ENCODE measurements around the gene GPR162. TPM values are rescaled to one million over a fixed set of nuclear protein-coding genes. Genes with fewer than 3 reads are reported as not detected.

The GPR162 gene
- total and polyA plus RNA-seq, 4 experiments from 2014 or later = 0.32 TPM; not detected in 3

GRCh38 chr12:6780573-6780972 is 41.0 kb upstream of the GPR162 start:
- no peaks in the 10 kb centered on the region for H3K9me3 ChIP-seq (ENCODE audit: control insufficient read depth in 1 of 2, low read length in 2 of 2)
- Mint-ChIP-seq H3K4me1 (peaks cover 15 to 67% (median 39%) of the 10 kb centered on the region in 4 donors), H3K4me3 (no peak overlapping the region), H3K9me3 (peaks cover 0 to 3% (median 0%) of the 10 kb centered on the region in 8 donors), H3K27ac (peak overlapping the region in 4 of 7 donors; percentile 22 to 86 (median 59)), H3K36me3 (peaks cover 0 to 3% of the 10 kb centered on the region in 2 donors), H3K27me3 (peaks cover 0 to 7% of the 10 kb centered on the region in 2 donors)
- no peaks in the 10 kb centered on the region for H3K36me3 ChIP-seq (ENCODE audit: insufficient read depth, low read length)
- no peak overlapping the region for H3K27ac ChIP-seq (ENCODE audit: low read depth, low read length)
- ChIA-PET POLR2A (ENCODE audit: partially characterized antibody) (interaction anchor here (0.7 to 5.2 kb wide), 5 partner anchors 9 to 170 kb away, joined by 3 to 26 read pairs (median 10); partner anchors contain the start of genes CD4 and MLF2), CTCF (ENCODE audit: partially characterized antibody) (interaction anchor here (0.6 to 28.3 kb wide), 18 partner anchors 9 to 333 kb away, joined by 3 to 343 read pairs (median 4); partner anchors contain the start of genes CD4, COPS7A, GPR162 and LAG3)
- intact Hi-C loops (cut with micrococcal nuclease) = loop anchor here (10.0 kb wide), 1 partner anchor 356 kb away; no protein-coding TSS in a partner anchor
- no peaks in the 10 kb centered on the region for H3K27me3 ChIP-seq (ENCODE audit: insufficient read depth, low read length)
- no peak overlapping the region for H3K4me3 ChIP-seq (ENCODE audit: low read length in 2 of 2)
- no peak for DNase-seq
- H3K4me1 ChIP-seq (ENCODE audit: insufficient read depth, low read length) = peaks cover 31% of the 10 kb centered on the region

- Histone ChIP-seq H3K27ac (ENCODE audit: low read depth, low read length) (no peak overlapping the region), H3K9me3 (ENCODE audit: control insufficient read depth in 1 of 2, low read length in 2 of 2) (no peaks in the 10 kb centered on the region), H3K27me3 (ENCODE audit: insufficient read depth, low read length) (no peaks in the 10 kb centered on the region), H3K4me3 (ENCODE audit: low read length in 2 of 2) (no peak overlapping the region), H3K4me1 (ENCODE audit: insufficient read depth, low read length) (peaks cover 46% of the 10 kb centered on the region), H3K36me3 (ENCODE audit: insufficient read depth, low read length) (no peaks in the 10 kb centered on the region)
- Mint-ChIP-seq H3K27me3 (peaks cover 0 to 5% of the 10 kb centered on the region in 2 donors), H3K4me3 (no peak overlapping the region), H3K27ac (peak overlapping the region in 5 of 7 donors; percentile 42 to 64 (median 57)), H3K4me1 (peaks cover 21 to 73% (median 50%) of the 10 kb centered on the region in 4 donors), H3K9me3 (peaks cover 0 to 3% (median 0%) of the 10 kb centered on the region in 8 donors), H3K36me3 (peaks cover 0 to 3% of the 10 kb centered on the region in 2 donors)
- DNase-seq = no peak
- intact Hi-C loops (cut with micrococcal nuclease) = loop anchor here (10.0 kb wide), 1 partner anchor 357 kb away; no protein-coding TSS in a partner anchor
- ChIA-PET CTCF (ENCODE audit: partially characterized antibody) (interaction anchor here (0.9 to 28.3 kb wide), 7 partner anchors 10 to 178 kb away, joined by 3 to 343 read pairs (median 20); partner anchors contain the start of genes GPR162, MLF2, P3H3 and PTMS), POLR2A (ENCODE audit: partially characterized antibody) (interaction anchor here (1.0 to 5.2 kb wide), 7 partner anchors 8 to 214 kb away, joined by 3 to 26 read pairs (median 3); partner anchors contain the start of genes MLF2, NOP2 and PTMS)
Measured at GRCh38 chr12:6782119-6782518, 39.5 kb upstream of the GPR162 start.

DNA sequence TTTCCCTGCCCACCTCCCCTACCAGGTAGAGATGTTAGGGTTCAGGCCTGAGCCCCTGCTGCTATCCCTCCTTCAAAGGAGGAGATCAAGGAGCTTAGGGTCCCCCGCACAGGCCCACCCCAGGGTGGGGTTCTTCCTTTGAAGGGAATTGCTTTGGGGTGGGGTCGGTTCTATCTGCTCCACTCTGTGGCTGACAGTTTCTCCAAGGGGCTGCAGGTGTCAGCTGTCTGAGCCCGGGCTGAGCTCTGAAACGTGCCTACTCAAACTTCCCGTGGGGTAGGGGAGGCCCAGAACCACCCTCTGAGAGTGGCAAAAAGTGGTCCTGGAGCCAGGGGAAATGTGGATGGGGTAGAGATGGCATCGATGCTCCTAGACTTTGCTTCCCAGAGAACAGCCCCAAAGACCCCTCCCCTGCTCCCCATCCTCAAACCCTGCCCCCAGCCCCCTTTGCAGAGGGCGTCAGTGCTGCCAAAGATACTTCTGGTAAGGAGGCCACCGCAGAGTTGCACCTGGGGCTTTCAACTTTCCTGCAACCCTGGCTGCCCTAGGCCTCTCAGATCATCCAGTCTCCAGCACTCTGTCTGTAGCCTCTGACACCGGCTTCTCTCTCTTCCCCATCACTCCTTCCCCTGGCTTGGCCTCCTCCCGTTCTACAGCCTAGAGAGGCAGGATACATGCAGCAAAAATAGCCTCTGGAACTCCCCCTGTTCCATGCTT is 38.6 kb upstream of the GPR162 start:
- ChIA-PET POLR2A (ENCODE audit: partially characterized antibody) (interaction anchor here (1.0 to 5.2 kb wide), 8 partner anchors 9 to 215 kb away, joined by 3 to 26 read pairs (median 4); partner anchors contain the start of genes MLF2, NOP2 and PTMS), CTCF (ENCODE audit: partially characterized antibody) (interaction anchor here (0.8 to 28.3 kb wide), 9 partner anchors 9 to 90 kb away, joined by 3 to 343 read pairs (median 20); partner anchors contain the start of genes GPR162, LAG3, MLF2 and P3H3)
- H3K27me3 Mint-ChIP-seq = peaks cover 0 to 5% of the 10 kb centered on the region in 2 donors
- Histone ChIP-seq H3K9me3 (ENCODE audit: control insufficient read depth in 1 of 2, low read length in 2 of 2) (no peaks in the 10 kb centered on the region), H3K36me3 (ENCODE audit: insufficient read depth, low read length) (no peaks in the 10 kb centered on the region), H3K4me1 (ENCODE audit: insufficient read depth, low read length) (peaks cover 50% of the 10 kb centered on the region), H3K27ac (ENCODE audit: low read depth, low read length) (no peak overlapping the region), H3K27me3 (ENCODE audit: insufficient read depth, low read length) (no peaks in the 10 kb centered on the region), H3K4me3 (ENCODE audit: low read length in 2 of 2) (no peak overlapping the region)
- DNase-seq = no peak
- peak overlapping the region; percentile 76 to 91 (median 85) for H3K27ac Mint-ChIP-seq
- H3K4me3 Mint-ChIP-seq = peak overlapping the region in 2 of 8 donors; percentile 28 to 53
- intact Hi-C loops (cut with micrococcal nuclease) = loop anchor here (10.0 kb wide), 1 partner anchor 358 kb away; no protein-coding TSS in a partner anchor
- peaks cover 0 to 3% (median 0%) of the 10 kb centered on the region in 8 donors for H3K9me3 Mint-ChIP-seq
- H3K36me3 Mint-ChIP-seq = peaks cover 0 to 3% of the 10 kb centered on the region in 2 donors
- H3K4me1 Mint-ChIP-seq = peaks cover 22 to 74% (median 54%) of the 10 kb centered on the region in 4 donors

DNA sequence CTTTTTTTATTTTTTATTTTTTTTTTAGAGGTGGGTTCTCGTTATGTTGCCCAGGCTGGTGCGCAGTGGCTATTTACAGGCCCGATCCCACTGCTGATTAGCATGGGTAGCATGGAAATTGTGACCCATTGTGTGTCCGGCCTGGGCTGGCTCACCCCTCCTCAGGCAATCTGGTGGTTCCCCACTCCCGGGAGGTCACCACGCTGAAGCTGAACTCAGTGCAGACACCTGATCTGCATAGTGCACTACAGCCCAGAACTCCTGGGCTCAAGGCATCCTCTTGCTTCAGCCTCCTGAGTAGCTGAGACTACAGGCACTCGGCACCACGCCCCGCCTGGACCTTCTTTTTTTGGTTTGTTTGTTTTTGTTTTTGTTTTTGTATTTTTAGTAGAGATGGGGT is 37.8 kb upstream of the GPR162 start:
- no peak for DNase-seq
- Histone ChIP-seq H3K36me3 (ENCODE audit: insufficient read depth, low read length) (no peaks in the 10 kb centered on the region), H3K4me3 (ENCODE audit: low read length in 2 of 2) (no peak overlapping the region), H3K4me1 (ENCODE audit: insufficient read depth, low read length) (peaks cover 51% of the 10 kb centered on the region), H3K27ac (ENCODE audit: low read depth, low read length) (no peak overlapping the region), H3K27me3 (ENCODE audit: insufficient read depth, low read length) (no peaks in the 10 kb centered on the region), H3K9me3 (ENCODE audit: control insufficient read depth in 1 of 2, low read length in 2 of 2) (no peaks in the 10 kb centered on the region)
- Mint-ChIP-seq H3K4me3 (no peak overlapping the region), H3K9me3 (no peaks in the 10 kb centered on the region), H3K27me3 (peaks cover 0 to under 1% of the 10 kb centered on the region in 2 donors), H3K4me1 (peaks cover 23 to 74% (median 53%) of the 10 kb centered on the region in 4 donors), H3K27ac (peak overlapping the region in 5 of 7 donors; percentile 64 to 89 (median 80)), H3K36me3 (no peaks in the 10 kb centered on the region)
- CTCF ChIA-PET (ENCODE audit: partially characterized antibody) = interaction anchor here (0.8 to 28.3 kb wide), 5 partner anchors 9 to 44 kb away, joined by 3 to 343 read pairs (median 64); partner anchors contain the start of genes GPR162, LAG3, MLF2 and P3H3
- intact Hi-C loops (cut with micrococcal nuclease) = loop anchor here (10.0 kb wide), 1 partner anchor 359 kb away; no protein-coding TSS in a partner anchor
- POLR2A ChIA-PET (ENCODE audit: partially characterized antibody) = interaction anchor here (0.9 to 5.2 kb wide), 4 partner anchors 9 to 84 kb away, joined by 4 to 26 read pairs (median 6); partner anchors contain the start of genes MLF2 and TPI1

DNA sequence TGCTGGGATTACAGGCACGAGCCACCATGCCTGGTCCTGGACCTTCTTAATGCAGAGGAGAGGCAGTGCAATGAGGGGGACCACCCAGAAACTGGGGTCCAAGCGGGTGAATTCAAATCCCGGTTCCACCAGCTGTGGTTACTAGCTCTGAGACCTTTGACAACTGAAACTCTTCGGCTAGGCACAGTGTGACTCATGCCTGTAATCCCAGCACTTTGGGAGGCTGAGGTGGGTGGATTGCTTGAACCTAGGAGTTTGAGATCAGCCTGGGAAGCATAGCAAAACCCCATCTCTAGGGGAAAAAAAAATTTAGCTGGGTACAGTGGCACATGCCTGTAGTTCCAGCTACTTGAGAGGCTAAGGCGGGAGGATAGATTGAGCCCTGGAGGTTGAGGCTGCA is 37.3 kb upstream of the GPR162 start:
- Mint-ChIP-seq H3K27ac (peak overlapping the region; percentile 43 to 89 (median 80)), H3K9me3 (no peaks in the 10 kb centered on the region), H3K4me1 (peaks cover 24 to 74% (median 54%) of the 10 kb centered on the region in 4 donors), H3K36me3 (peaks cover 0 to 2% of the 10 kb centered on the region in 2 donors), H3K27me3 (no peaks in the 10 kb centered on the region), H3K4me3 (peak overlapping the region in 3 of 8 donors; percentile 7 to 50 (median 20))
- H3K4me1 ChIP-seq (ENCODE audit: insufficient read depth, low read length) = peaks cover 52% of the 10 kb centered on the region
- ChIA-PET CTCF (ENCODE audit: partially characterized antibody) (interaction anchor here (1.0 to 28.3 kb wide), 5 partner anchors 10 to 164 kb away, joined by 3 to 343 read pairs (median 64); partner anchors contain the start of genes GPR162, LAG3, MLF2 and P3H3), POLR2A (ENCODE audit: partially characterized antibody) (interaction anchor here (0.8 to 5.2 kb wide), 6 partner anchors 8 to 95 kb away, joined by 3 to 26 read pairs (median 4); partner anchors contain the start of genes MLF2, TPI1 and ZNF384)
- H3K27ac ChIP-seq (ENCODE audit: low read depth, low read length) = peak overlapping the region; percentile 12
- H3K27me3 ChIP-seq (ENCODE audit: insufficient read depth, low read length) = no peaks in the 10 kb centered on the region
- H3K36me3 ChIP-seq (ENCODE audit: insufficient read depth, low read length) = no peaks in the 10 kb centered on the region
- no peak for DNase-seq
- intact Hi-C loops (cut with micrococcal nuclease) = loop anchor here (10.0 kb wide), 1 partner anchor 359 kb away; no protein-coding TSS in a partner anchor
- H3K4me3 ChIP-seq (ENCODE audit: low read length in 2 of 2) = no peak overlapping the region
- H3K9me3 ChIP-seq (ENCODE audit: control insufficient read depth in 1 of 2, low read length in 2 of 2) = no peaks in the 10 kb centered on the region

DNA sequence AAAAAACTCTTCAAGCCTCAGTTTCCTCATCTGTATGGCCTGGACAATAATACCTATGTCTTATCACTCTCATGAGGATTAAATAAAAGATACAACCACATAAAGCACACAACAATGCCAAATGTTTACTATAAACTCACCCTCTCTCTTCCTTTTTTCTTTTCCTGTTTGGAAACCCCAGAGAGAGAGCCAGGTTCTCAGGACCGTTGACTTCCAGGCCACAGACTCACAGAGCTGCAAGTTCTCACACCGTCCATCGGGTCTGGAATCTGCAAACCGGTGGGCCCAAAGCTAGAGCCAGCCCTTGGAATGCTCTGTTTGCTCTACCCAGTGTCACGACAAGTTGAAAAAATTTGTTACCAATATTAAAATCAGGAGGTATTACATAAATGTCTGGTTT is 36.9 kb upstream of the GPR162 start:
- Mint-ChIP-seq H3K9me3 (no peaks in the 10 kb centered on the region), H3K36me3 (peaks cover 0 to 6% of the 10 kb centered on the region in 2 donors), H3K27ac (peak overlapping the region; percentile 43 to 89 (median 80)), H3K4me1 (peaks cover 24 to 71% (median 53%) of the 10 kb centered on the region in 4 donors), H3K4me3 (peak overlapping the region in 3 of 8 donors; percentile 7 to 50 (median 20)), H3K27me3 (no peaks in the 10 kb centered on the region)
- no peaks in the 10 kb centered on the region for H3K36me3 ChIP-seq (ENCODE audit: insufficient read depth, low read length)
- peak overlapping the region; percentile 12 for H3K27ac ChIP-seq (ENCODE audit: low read depth, low read length)
- no peaks in the 10 kb centered on the region for H3K27me3 ChIP-seq (ENCODE audit: insufficient read depth, low read length)
- ChIA-PET CTCF (ENCODE audit: partially characterized antibody) (interaction anchor here (0.5 to 28.3 kb wide), 5 partner anchors 16 to 175 kb away, joined by 3 to 343 read pairs (median 64); partner anchors contain the start of genes GPR162, LAG3, MLF2 and P3H3), POLR2A (ENCODE audit: partially characterized antibody) (interaction anchor here (0.8 to 5.2 kb wide), 4 partner anchors 8 to 96 kb away, joined by 3 to 26 read pairs (median 6); partner anchors contain the start of genes MLF2 and ZNF384)
- intact Hi-C loops (cut with micrococcal nuclease) = loop anchor here (10.0 kb wide), 1 partner anchor 360 kb away; no protein-coding TSS in a partner anchor
- H3K4me3 ChIP-seq (ENCODE audit: low read length in 2 of 2) = no peak overlapping the region
- no peak for DNase-seq
- H3K9me3 ChIP-seq (ENCODE audit: control insufficient read depth in 1 of 2, low read length in 2 of 2) = no peaks in the 10 kb centered on the region
- H3K4me1 ChIP-seq (ENCODE audit: insufficient read depth, low read length) = peaks cover 52% of the 10 kb centered on the region

Measured in CD4-positive, alpha-beta memory T cell (primary cell).